ENCODE data around the gene STAB1.

The STAB1 gene

DNA sequence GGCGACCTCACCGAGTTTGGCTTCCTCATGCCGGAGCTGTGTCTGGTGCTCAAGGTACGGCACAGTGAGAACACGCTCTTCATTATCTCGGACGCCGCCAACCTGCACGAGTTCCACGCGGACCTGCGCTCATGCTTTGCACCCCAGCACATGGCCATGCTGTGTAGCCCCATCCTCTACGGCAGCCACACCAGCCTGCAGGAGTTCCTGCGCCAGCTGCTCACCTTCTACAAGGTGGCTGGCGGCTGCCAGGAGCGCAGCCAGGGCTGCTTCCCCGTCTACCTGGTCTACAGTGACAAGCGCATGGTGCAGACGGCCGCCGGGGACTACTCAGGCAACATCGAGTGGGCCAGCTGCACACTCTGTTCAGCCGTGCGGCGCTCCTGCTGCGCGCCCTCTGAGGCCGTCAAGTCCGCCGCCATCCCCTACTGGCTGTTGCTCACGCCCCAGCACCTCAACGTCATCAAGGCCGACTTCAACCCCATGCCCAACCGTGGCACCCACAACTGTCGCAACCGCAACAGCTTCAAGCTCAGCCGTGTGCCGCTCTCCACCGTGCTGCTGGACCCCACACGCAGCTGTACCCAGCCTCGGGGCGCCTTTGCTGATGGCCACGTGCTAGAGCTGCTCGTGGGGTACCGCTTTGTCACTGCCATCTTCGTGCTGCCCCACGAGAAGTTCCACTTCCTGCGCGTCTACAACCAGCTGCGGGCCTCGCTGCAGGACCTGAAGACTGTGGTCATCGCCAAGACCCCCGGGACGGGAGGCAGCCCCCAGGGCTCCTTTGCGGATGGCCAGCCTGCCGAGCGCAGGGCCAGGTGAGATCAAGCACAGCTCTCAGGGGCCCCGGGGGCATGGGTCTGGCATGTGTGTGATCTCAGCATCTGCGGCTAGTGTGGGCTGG lies 7.1 kb upstream of the STAB1 start:
- DNase-seq, result no peak

DNA sequence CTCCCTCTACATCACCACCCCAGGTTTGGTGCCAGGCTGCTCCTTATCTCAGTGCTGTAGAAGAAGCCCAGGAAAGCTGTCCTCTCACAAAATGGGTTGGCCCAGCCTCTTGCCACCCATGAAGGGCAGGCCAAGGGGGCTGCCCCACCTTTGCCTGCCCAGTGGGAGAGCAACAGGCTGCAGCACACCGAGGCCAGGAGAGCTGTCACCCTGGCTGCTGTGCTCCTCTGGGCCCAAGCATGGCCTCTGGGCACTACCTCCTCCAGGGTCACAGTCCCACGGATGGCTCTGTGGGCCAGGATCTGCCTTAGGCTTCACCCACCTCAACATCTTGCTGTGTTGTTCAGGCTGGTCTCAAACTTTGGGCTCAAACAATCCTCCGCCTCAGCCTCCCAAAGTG lies 6.4 kb upstream of the STAB1 start:
- DNase-seq, result no peak

DNA sequence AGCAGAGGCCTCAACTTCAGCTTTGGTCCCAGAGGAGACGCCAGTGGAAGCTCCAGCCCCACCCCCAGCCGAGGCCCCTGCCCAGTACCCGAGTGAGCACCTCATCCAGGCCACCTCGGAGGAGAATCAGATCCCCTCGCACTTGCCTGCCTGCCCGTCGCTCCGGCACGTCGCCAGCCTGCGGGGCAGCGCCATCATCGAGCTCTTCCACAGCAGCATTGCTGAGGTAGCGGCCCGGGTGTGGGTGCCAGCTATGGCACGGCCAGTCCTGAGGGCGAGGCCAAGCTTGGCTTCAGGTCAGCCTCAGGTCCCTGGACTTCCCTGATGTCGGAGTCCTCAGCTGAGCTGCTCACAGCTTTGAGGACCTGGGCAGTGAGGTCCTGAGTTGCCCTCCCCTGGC lies 5.7 kb upstream of the STAB1 start:
- DNase-seq, result no peak

DNA sequence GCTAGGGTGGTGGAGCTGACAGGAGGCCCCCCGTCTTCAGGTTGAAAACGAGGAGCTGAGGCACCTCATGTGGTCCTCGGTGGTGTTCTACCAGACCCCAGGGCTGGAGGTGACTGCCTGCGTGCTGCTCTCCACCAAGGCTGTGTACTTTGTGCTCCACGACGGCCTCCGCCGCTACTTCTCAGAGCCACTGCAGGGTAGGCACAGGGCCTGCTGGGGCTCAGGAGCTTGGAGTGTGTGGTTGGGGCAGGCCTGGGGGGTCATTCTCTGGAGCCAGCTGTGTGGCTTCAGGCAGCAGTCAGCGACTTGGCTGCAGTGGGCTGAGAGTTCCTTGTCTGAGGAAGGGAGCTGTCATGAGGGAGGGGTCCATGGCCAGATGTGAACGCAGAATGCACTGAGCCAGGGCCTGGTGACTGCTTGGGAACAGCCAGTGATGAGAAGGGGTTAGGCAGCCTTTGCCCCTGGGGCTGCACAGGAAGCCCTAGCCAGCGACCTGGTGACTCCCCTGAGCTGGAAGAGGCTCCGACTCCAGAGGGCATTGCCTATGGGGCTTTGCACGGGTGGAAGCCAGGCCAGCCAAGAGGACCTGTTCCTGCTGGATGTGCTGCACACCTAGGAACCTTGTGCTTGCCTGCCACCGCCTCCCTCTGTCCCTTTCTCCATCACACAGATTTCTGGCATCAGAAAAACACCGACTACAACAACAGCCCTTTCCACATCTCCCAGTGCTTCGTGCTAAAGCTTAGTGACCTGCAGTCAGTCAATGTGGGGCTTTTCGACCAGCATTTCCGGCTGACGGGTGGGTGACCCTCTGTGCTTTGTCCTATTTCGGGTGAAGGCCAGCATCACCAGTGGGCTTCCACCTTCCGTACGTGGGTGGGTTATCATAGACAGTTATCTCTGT lies 4.9 kb upstream of the STAB1 start:
- no peak for DNase-seq

DNA sequence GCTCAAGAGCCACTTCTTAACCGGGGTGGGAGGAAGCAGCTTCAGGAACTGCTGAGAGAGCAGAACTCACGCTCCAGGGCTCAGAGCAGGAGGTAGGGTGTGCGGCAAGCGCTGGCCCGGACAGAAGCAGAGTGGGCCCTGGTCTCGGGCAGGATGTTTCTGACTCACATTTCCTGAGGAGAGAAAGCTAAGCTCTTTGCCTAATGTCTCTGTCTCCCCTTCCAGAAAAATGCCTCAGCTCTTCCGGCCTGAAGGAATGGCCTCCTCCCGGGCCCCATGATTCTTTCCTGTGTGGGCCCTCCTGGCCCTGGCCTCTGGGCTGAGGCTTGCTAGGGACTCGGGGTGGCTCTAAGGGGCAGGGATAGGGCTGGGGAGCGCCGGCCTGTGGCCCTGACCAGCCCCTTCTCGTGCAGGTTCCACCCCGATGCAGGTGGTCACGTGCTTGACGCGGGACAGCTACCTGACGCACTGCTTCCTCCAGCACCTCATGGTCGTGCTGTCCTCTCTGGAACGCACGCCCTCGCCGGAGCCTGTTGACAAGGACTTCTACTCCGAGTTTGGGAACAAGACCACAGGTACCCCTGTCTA lies 4.1 kb upstream of the STAB1 start:
- DNase-seq, result no peak

DNA sequence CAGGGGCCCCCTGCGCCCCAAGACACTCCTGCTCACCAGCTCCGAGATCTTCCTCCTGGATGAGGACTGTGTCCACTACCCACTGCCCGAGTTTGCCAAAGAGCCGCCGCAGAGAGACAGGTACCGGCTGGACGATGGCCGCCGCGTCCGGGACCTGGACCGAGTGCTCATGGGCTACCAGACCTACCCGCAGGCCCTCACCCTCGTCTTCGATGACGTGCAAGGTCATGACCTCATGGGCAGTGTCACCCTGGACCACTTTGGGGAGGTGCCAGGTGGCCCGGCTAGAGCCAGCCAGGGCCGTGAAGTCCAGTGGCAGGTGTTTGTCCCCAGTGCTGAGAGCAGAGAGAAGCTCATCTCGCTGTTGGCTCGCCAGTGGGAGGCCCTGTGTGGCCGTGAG lies 3.1 kb upstream of the STAB1 start:
- no peak for DNase-seq

DNA sequence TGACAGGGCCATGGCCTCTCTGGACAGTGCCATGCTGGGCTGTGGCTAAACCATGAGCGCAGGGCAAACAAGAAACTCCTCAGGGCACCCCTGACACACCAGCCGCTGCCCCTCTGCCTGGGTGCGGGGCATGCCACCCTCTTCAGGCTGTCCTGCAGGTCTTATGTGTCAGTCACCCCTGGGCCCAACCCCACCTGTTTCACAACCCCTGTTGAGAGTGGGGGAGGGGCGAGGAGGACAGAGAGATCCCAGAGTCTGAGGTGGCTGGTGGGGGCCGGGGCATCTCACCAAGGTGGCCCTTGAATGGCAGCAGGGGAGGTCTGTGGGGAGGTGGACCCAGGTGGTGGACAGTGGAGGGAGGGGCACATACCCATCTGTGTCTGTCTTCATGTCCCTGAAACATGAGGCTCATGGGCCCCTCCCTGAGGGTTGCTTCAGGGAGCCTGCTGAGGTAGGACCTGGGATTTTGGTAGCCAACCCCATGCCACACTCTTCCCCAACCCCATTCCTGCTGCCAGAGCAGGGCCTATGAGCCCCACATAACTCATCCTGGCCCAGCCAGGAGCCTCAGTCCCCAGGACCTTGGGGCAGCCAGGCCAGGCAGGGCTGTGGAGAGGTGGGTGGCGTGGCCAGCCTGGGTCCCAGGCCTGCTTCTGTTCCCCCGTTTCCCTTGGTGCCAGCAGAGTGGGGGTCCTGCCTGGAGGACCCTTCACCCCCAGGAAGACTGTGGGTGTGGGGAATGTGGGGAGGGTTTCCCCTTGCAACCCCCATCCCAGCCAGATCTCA lies 1.7 kb upstream of the STAB1 start:
- no peak for DNase-seq

DNA sequence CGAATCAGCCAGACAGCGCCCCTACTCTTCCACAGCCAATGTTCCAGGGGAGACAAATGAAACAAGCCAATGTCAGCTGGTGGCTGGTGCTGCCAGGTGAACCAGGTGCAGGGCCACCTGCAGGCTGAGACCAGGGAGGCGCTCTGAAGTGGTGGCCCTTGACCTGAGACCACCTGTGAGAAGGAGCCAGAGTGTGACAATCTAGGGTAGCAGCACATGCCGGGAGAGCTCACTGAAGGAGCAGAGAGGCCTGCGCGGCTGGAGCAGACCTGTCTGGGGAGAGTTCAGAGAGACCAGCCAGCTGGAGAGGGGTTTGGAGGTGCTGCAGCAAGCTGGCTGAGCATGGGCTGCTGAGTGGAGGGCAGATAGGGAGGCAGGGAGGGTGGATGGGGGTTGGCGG lies 693 bp upstream of the STAB1 start:
- no peak for DNase-seq

DNA sequence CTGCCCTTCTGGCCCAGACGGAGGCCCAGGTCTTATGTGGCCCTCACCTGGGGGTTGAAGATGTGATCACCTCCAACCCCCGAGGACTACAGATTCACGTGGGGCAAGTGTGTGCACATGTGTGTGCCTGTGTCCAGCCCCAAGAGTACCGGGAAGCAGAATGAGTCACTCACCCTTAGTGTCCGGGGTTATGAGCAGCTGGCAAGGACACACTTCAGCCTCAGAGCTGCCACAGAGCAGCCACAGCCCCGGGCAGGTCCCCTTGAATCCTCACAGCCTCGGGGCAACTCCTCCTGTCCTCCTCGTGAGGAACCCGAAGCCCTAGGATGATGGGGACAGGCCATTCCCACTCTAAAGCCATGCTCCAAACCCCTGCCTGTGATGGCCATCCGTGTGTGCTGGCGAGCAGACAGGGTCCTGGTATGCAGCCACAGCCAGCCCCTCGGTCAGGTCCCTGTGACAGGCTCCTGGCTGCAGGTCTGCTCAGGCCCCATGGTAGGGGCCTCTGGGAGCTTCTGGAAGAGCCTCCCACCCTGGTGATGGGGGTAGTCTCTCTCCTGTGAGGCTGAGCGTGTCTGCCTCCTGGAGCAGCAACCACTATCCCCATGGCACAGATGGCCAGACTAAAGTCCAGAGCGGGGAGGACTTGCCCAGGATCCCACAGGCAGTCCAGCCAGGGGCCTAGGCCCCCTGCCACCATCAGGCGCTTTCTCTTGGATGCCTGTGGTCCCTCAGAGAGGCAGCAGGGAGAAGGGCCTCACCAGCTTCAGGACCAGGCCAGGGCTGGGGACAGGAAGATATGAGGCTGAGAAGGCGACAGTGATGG lies 852 bp downstream of the STAB1 start:
- no peak for DNase-seq

DNA sequence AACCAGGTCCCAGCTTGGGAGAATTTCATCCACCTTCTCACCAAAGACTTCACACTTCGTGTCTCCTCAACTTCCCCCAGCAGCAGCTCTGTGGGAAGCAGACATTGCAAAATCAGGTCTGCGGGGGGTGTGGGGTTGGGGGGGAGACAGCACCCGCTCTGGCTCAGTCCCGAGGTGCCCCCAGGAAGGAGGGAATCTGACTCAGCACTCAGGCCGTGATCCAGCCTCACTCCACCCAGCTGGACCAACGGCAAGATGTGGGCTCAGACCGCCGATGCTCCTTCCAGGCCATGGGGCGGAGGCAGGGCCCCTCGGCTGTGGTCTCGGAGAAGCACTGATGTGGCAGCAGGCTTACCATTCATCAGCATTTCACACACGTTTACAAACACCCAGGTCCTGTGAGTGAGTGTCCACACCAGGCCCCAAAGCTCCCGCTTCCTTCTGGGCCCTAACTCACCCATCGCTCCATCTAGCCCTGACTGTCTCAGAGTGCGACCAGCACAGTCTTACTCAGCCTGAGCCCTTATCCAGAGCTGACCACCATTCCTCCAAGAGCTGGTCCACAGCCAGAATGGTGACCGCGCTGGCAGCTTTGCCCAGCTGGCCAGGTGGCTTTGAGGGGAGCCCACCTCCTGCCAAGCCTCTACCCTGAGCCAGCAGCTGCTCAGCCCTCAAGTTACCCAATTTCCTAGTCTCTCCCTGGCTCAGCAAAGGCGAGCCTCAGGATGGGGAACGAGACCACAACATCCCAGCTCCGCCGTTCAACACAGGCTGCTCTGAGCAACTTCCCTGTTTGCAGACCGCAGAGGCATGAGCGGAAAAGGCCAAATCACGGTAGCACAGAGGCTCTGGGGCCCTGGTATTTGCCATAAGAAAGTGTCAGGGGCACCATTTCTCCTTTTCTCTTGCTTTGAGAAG lies 3.3 kb downstream of the STAB1 start:
- DNase-seq, result no peak

DNA sequence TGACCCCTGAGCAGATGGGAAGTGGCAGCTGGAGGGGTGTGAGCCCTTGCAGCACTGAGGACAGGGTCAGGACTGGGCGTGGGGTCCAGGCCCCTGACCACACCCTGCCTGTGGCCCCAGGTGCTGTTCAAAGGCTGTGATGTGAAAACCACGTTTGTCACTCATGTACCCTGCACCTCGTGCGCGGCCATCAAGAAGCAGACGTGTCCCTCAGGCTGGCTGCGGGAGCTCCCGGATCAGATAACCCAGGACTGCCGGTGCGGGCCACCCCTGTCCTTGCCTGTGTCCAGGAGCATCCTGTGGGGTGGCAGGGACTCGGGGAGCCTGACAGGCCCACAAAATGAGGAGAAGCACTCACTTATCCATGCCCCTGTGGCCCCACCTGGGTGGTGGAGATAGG lies 5.9 kb downstream of the STAB1 start:
- no peak for DNase-seq

DNA sequence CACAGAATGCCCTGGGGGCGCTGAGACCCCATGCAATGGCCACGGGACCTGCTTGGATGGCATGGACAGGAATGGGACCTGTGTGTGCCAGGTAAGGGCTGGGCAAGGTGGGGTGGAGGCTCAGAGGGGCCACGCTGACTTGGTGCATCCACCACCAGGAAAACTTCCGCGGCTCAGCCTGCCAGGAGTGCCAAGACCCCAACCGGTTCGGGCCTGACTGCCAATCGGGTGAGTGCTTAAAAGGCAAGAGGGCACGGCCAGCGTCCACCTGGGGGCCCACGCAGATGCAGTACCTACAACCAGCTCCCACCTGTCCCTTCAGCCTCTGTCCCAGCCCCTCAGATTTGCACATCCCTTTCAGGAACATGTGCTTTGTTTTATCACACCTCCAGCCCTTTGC lies 6.9 kb downstream of the STAB1 start:
- DNase-seq, result no peak

DNA sequence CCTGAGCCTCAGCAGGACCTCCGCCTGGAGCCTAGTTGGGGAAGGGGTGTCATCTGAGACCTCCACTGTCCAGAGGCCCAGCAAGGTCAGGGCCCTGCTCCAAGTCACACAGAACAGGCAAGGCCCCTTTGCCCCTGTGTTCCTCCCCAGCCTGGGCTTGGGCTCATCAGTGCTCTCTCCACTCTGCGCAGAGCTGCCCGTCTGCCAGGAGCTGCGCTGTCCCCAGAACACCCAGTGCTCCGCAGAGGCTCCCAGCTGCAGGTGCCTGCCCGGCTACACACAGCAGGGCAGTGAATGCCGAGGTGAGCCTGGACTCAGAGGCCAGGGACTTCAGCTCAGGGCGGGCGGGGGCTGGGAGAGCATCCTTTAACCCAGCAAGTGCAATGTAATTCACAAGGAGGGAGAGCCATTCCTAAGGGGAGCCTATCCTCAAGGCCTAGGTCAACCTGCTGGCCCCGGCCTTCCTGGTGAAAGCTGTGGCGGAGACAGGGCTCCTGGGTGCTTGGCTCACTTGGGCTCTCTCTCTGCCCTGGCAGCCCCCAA lies 7.7 kb downstream of the STAB1 start:
- DNase-seq, result no peak

DNA sequence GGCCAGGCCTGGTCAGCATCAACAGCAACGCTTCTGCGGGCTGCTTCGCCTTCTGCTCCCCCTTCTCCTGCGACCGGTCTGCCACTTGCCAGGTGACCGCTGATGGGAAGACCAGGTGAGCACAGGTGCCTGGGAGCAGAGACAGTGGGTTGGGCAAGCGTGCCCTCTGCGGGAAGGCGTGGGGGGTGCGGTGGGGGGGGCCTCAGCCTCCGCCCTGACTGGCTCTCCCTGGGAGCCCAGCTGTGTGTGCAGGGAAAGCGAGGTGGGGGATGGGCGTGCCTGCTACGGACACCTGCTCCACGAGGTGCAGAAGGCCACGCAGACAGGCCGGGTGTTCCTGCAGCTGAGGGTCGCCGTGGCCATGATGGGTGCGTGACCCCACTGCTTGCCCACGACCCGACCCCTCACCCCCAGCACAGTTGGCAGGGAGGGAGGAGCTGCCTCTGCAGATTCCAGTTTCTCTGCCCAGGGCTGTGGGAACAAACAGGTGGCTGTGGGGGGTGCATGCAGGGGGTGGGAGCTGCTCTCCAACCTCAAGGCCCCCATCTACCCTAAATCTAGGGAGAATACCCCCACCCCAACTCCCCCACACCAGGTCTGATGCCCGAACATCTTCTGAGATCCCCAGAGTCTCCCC lies 8.8 kb downstream of the STAB1 start:
- DNase-seq, result no peak

DNA sequence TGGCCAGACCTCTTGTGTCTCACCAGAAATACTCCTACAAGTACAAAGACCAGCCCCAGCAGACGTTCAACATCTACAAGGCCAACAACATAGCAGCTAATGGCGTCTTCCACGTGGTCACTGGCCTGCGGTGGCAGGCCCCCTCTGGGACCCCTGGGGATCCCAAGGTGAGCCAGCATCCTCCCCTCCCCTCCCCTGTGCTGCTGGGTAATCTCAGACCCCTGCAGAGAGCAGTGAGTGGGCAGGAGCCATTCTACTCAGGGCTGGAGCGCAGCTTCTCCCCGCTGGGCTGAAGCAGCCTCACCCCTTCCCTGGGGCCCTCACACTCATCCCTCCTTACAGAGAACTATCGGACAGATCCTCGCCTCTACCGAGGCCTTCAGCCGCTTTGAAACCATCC lies 9.8 kb downstream of the STAB1 start:
- no peak for DNase-seq

DNA sequence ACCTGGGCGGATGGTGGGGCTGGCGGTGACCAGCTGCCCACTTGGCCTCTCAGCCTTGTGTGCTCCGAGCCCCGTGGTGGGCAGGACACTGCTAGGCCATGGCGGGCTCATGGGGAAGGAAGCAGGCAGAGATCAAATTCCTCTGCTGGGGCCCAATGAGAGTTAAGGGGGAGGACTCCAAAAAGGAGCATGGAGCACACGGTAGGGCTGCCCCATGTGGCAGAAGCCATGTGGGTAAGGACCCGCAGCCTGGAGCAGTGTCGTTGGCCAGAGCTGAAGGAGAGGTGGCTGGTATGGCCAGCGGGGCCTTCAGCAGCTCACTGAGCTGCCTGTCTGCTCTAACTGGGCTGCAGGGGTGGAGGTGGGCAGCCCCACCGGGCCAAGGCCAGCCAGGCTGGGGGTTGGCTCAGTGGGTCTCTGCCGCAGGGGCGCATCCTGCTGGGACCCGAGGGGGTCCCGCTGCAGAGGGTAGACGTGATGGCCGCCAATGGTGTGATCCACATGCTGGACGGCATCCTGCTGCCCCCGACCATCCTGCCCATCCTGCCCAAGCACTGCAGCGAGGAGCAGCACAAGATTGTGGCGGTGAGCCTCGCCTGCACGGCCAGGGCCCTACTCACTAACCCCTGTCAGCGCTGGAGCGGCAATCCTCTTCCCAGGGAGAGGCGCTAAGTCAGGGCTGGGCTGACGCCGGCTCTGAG lies 11.3 kb downstream of the STAB1 start:
- no peak for DNase-seq

DNA sequence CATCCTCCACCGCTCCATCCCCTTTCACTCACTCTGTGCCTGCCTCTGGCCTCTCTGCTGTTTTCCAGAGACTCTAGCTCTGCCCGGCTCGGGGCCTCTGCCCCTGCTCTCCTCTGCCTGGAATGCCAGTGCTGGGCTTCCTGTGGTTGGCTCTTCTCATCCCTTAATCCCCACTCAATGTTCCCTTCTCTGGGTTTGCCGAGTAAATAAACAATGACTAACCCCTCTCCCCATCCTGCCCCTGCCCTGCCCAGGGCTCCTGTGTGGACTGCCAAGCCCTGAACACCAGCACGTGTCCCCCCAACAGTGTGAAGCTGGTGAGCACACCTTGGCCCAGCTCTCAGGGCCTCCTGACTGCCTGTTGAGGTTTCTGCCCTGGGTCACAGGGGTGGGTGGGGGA lies 12.2 kb downstream of the STAB1 start:
- no peak for DNase-seq

DNA sequence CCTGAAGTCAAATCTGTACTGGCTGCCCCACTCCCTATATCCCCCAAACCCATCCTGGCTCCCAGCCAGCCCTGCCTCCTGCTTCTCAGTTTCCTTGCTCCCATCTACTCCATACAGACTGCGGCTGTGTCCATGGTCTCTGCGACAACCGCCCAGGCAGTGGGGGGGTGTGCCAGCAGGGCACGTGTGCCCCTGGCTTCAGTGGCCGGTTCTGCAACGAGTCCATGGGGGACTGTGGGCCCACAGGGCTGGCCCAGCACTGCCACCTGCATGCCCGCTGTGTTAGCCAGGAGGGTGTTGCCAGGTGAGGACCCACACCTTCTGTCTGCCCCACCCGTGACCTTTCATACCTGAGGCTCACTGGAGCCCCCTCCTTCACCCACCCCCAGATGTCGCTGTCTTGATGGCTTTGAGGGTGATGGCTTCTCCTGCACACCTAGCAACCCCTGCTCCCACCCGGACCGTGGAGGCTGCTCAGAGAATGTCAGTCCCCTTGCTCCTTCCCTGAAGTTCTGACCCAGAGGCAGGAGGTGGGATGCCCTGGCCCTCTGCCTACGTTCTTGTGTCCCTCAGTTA lies 14.7 kb downstream of the STAB1 start:
- no peak for DNase-seq

DNA sequence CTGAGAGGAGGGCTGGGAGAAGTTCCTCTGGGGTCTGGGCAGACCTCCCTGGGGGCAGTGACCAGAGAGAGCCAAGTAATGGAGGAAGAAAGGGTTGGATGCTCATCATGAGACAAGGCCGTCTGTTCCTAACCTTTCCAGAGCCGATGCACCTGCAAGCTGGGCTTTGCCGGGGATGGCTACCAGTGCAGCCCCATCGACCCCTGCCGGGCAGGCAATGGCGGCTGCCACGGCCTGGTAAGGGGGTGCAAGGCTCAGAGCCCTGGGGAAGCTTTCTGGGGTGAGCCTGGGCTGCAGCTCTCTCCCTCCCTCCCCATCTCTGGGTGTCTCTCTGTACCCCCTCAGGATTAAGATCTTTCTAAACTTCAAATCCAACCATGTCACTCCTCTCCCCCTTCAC lies 16.4 kb downstream of the STAB1 start:
- no peak for DNase-seq

All from NCI-H2171 (cell line).